IPS-NIHi7 (cell line): Measurements from ENCODE around the gene MUC2.
A peak's percentile ranks its signal among the peaks of the same experiment; 100 is the strongest.

Experiments used
- DNase-seq: peaks from one replicate; pipeline ENCODE4 v3.0.0; 2012; ENCODE audit warnings: mixed read lengths; ENCODE audit errors: extremely low spot score

Gene MUC2

DNA sequence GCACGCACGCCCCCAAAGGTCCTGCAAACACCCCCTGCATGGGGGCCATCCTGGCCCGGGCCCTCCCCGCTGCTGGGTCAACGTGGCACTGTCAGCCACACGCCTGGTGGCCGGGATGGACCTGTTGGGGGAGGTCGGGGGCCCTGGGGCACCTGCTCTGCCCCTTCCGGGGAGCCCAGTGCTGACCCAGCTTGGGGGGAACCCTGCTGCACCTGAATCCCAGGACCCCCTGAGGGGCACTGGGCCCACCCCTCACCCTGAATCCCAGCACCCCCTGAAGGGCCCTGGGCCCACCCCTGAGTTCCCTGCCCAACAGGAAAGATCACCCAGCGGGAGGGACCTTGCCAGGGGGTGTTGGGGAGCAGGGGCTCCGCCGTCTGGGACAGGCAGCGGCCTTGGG, 37.7 kb upstream of the MUC2 start:
- no peak for DNase-seq

- no peak for DNase-seq
Observed at GRCh38 chr11:1037506-1038055, 37.1 kb upstream of the MUC2 start.

DNA sequence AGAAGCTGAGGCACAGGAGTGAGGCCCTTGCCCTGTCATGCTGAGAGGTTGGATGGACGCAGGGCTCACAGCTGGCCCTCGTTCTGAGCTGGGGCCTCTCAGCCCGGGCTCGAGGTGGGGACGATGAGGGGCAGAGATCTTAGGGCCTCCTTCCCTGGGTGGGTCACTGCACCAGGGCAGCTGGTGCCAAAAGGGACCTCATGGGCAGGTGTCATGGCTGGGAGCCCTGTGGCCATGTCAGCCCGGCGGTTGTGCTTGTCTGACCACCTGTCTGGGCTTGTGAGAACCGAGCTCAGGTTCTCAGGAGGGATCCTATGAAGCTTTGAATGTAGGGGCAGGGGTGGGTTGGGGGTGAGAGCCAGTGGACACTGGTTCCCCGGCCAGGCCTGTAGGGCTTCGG, 36.3 kb upstream of the MUC2 start:
- no peak for DNase-seq

DNA sequence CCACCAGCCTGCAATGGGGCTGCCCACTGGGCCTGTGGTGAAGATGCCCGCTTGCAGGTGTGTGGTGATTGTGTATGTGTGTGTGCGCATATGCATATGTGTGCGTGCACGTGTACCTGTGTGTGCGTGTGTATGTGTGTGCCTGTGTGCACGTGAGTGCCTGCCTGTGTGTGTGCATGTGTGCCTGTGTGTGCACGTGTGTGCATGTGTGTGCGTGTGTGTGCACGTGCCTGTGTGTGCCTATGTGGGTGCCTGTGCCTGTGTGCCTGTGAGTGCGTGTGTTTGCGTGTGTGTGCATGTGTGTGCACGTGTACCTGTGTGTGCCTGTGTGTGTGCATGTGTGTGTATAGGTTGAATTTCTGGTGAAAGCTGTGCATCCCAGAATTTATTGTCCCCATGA, 35.8 kb upstream of the MUC2 start:
- DNase-seq, result no peak

- DNase-seq, result no peak
Observed at GRCh38 chr11:1039481-1040427, 34.9 kb upstream of the MUC2 start.

GRCh38 chr11:1040428-1041148, 34.1 kb upstream of the MUC2 start:
- no peak for DNase-seq

GRCh38 chr11:1041149-1041467, 33.6 kb upstream of the MUC2 start:
- no peak for DNase-seq

DNA sequence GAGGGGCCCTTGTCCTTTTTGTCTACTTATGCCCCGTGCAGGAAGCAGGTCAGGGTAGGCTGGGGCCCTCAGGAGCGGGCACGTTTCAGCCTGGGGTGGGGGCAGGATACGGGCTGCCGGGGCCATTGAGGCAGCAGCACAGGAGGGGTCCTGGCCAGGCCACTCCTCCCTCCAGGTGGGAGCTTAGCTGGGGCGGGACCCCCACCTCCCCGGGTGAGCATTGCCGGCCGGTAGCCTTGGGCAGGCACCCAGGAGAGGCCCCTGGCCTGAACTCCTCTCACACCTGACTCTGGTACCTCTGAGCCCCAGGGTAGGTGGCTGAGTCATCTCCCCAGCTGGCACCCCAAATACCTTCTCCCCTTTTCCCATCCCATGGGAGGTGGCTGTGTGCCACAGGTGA, 33.2 kb upstream of the MUC2 start:
- DNase-seq, result no peak

DNA sequence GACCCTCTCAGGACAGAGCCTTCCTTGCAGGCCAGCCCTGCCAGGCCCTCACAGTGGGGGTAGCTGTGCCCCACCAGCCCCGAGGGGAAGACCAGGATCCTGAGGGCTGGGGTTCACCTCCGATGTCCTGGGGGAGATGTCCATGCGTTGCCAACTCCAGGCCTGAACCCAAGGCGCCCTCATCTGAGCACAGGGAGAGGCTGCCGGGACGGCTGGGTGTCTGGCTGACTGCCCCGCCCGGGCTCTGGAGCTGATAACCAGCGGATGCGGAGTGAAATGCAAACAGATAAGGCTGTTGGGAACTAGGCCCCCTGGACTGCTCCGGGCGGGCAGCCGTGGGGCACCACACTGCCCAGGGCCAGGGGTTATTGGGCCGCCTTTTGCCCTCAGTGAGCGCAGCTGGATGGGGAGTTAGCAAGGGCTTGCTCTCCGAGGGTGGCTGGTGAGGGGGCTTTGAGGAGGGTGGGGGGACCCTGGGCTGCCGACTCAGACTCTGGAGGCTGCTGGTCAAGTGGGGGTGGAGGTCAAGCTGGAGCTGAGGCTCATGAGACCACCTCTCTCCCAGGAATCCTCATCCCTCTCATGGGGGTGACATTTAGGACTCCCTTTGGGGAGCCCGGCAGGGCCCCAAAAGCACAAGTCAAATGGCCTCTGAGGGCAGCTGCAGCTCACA, 32.6 kb upstream of the MUC2 start:
- no peak for DNase-seq

GRCh38 chr11:1042626-1043562, 31.8 kb upstream of the MUC2 start:
- no peak for DNase-seq

DNA sequence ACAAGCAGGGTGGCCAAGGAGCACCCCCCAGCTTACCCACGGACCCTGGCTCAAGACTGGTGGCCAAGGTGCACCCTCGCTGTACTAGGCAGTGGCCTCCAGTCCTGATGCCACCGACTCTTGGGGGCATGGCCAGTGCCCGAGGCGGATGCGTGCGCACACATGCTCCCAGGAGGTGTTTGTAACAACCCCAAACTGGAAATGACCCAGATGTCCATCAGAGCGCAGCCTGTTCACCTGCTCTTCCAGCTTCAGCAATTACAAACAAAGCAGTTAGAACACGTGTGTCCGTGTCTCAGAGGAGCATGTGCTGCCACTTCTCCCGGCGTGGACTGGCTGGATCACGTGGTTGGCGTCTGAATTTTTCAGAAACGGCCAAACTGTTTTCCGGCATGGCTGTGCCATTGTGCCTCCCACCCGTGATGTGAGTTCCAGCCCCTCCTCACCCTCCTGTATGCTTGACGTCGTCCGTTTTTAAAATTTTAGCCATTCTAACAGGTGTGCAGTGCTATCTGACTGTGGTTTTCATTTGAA, 31.0 kb upstream of the MUC2 start:
- DNase-seq, result no peak

DNA sequence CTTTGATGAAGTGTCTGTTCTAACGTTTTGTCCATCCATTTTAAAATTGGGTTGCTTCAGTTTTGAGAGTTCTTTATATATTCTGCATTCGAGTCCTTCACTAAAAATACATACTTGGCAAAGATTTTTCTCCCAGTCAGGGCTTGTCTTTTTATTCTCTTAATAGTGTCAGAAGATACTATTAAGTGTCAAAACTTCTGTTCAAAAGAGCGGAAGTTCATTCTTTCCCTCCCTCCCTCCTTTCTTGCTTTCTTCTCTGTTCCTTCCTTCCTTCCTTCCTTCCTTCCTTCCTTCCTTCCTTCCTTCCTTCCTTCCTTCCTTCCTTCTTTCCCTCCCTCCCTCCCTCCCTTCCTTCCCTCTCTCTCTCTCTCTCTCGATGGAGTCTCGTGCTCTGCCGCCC, 30.5 kb upstream of the MUC2 start:
- DNase-seq, result no peak

DNA sequence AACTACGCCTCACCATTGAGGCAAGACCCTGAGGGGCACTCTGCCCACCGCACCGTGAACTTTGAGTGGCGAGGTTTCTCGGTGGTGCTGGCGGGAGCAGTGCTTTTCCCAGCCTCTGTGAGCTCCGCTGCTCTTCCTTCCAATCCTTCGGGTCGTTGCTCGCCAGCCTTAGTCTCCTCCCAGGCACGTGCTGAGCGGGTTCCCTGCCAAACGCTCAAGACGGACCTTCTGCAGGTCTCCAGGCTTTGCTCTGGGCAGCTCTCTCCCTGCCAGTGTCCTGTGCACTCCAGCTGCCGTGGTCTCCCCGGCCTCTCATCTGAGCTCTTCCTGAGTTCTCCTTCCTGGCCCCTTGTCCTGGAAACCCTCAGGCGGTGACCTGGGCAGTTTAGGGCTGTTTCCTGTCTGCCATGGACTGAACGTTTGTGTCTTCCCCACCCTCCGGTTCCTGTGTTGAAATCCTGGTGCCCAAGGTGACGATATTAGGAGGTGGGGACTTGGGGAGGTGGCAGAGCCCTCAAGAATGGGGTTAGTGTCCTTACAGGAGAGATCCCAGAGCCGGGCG, 27.0 kb upstream of the MUC2 start:
- DNase-seq, result no peak

- DNase-seq, result no peak
Observed at GRCh38 chr11:1048375-1049070, 26.2 kb upstream of the MUC2 start.

GRCh38 chr11:1049071-1049405, 25.6 kb upstream of the MUC2 start:
- DNase-seq, result no peak

GRCh38 chr11:1049431-1049891, 25.2 kb upstream of the MUC2 start:
- DNase-seq, result no peak

DNA sequence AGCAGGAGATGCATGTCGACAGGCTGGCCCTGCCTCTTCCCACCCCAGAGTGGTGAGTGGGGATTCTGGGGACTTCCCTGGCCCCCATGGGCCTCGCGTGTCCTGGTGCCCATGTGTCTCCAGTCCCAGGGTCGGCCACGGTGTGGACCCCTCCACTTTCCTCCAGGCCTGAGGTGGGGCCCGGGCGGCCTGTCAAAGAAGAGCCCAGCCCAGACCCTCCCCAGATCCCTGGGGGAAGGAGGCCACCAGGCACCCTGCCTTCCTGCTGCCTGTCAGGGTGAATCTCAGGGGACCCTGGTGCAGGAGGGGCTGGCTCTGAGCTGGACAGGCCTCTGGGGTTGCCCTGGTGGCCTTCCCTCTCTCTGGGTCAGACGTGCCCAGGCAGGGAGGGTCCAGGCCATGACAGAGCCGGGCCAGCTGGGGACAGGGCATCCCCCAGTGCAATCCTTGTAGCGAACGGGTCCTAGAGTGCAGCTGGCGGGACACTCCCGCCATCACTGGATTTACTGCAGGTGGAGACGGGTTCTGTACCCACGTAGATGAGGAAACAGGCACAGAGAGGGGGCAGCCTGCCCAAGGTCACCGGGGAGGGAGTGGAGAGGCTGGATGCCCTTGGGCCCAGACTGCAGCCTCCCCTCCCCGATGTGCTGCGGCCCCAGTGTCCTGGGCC, 24.6 kb upstream of the MUC2 start:
- DNase-seq, result no peak

- DNase-seq, result peak; percentile 96
Observed at GRCh38 chr11:1050581-1051355, 23.9 kb upstream of the MUC2 start.
